Right ventricle myocardium superior (tissue), 1 donor: ENCODE measurements around the gene BRCA2. TPM values are rescaled to one million over a fixed set of nuclear protein-coding genes. Genes with fewer than 3 reads are reported as not detected.

Experiments
- ATAC-seq: fragments of 200-7000 bp; cut with Tn5 transposase; one replicate; pipeline ENCODE4 v1.9.1; 2020; ENCODE audit warnings: mild to moderate bottlenecking; ENCODE audit not compliant: poor library complexity
- DNase-seq: peaks from one replicate; pipeline ENCODE4 v3.0.0-alpha.2; 2020
- intact Hi-C: fragments of 100-400 bp; cut with DNase I; formaldehyde crosslinking; loops from one replicate; pipeline ENCODE4 v1.11.2; 2022
- total RNA-seq: library from RNA; stranded (reverse); fragmentation: NEBNext Ultra II Directional; extraction: Animal tissue kit (Norgen Biotek cat#: 25700); gene quantifications from one replicate; pipeline ENCODE4 v1.2.1, GENCODE V29; 2021
- donor health status: DM: no; HTN: yes; CAD: no; lungs with severe emphysema.

The BRCA2 gene
- total RNA-seq, 1 donor from 2014 or later = 0.43 TPM

- intact Hi-C loops = no loop called here
- DNase-seq = no peak
- ATAC-seq = no peak
Measured at GRCh38 chr13:32417995-32418394, 102.7 kb downstream of the BRCA2 start.

GRCh38 chr13:32419862-32420261 is 104.6 kb downstream of the BRCA2 start:
- DNase-seq (no peak), ATAC-seq (no peak)
- intact Hi-C loops = no loop called here

GRCh38 chr13:32423592-32423991 is 108.3 kb downstream of the BRCA2 start:
- DNase-seq (no peak), ATAC-seq (no peak)
- intact Hi-C loops = no loop called here

- intact Hi-C loops = no loop called here
- DNase-seq (no peak), ATAC-seq (no peak)
Measured at GRCh38 chr13:32425158-32425557, 109.8 kb downstream of the BRCA2 start.

- intact Hi-C loops = no loop called here
- ATAC-seq (peak; percentile 36), DNase-seq (no peak)
Measured at GRCh38 chr13:32426191-32426989, 111.1 kb downstream of the BRCA2 start.

- intact Hi-C loops = no loop called here
- ATAC-seq = peak; percentile 40
- peak; percentile 63 for DNase-seq
Measured at GRCh38 chr13:32426990-32427851, 111.9 kb downstream of the BRCA2 start.

- DNase-seq (peak; percentile 78), ATAC-seq (peak; percentile 73)
- intact Hi-C loops = no loop called here
Measured at GRCh38 chr13:32427852-32428580, 112.7 kb downstream of the BRCA2 start, which contains the start of gene N4BP2L1. Gene N4BP2L1 (minus strand): TSS chr13:32428130. CDS start chr13:32428082, 48 bp downstream.

- intact Hi-C loops = no loop called here
- peak; percentile 25 for ATAC-seq
Measured at GRCh38 chr13:32428581-32429432, 113.5 kb downstream of the BRCA2 start.

GRCh38 chr13:32429433-32429909 is 114.2 kb downstream of the BRCA2 start:
- ATAC-seq (no peak), DNase-seq (no peak)
- intact Hi-C loops = no loop called here

More at GRCh38 chr13:32428581-32429432, 113.5 kb downstream of the BRCA2 start:
- DNase-seq = no peak

GRCh38 chr13:32430018-32430747 is 114.9 kb downstream of the BRCA2 start:
- DNase-seq (no peak), ATAC-seq (no peak)
- intact Hi-C loops = no loop called here

GRCh38 chr13:32431361-32431760 is 116.1 kb downstream of the BRCA2 start:
- intact Hi-C loops = no loop called here
- no peak for ATAC-seq
- no peak for DNase-seq

- ATAC-seq (no peak), DNase-seq (no peak)
- intact Hi-C loops = no loop called here
Measured at GRCh38 chr13:32432856-32433255, 117.5 kb downstream of the BRCA2 start.

GRCh38 chr13:32438871-32439270 is 123.6 kb downstream of the BRCA2 start:
- intact Hi-C loops = no loop called here

GRCh38 chr13:32443111-32443510 is 127.8 kb downstream of the BRCA2 start:
- no peak for ATAC-seq
- intact Hi-C loops = no loop called here
- no peak for DNase-seq

More at GRCh38 chr13:32438871-32439270, 123.6 kb downstream of the BRCA2 start:
- ATAC-seq (no peak), DNase-seq (no peak)

- intact Hi-C loops = no loop called here
- ATAC-seq = no peak
Measured at GRCh38 chr13:32445461-32445860, 130.2 kb downstream of the BRCA2 start.

GRCh38 chr13:32446220-32446619 is 130.9 kb downstream of the BRCA2 start:
- intact Hi-C loops = no loop called here
- no peak for DNase-seq
- ATAC-seq = no peak

More at GRCh38 chr13:32445461-32445860, 130.2 kb downstream of the BRCA2 start:
- DNase-seq = no peak

- no peak for ATAC-seq
- no peak for DNase-seq
- intact Hi-C loops = no loop called here
Measured at GRCh38 chr13:32446773-32447465, 131.6 kb downstream of the BRCA2 start.
